WI38 (cell line): ENCODE data around the gene ATXN2.

Experiments
- H3K4me3 ChIP-seq: 2 replicates; pipeline ENCODE4 v1.5.1; 2011; ENCODE audit warnings: low read depth, mild to moderate bottlenecking, control low read depth, low read length
- TF ChIP-seq, protein P1 (sequence below): IDR thresholded peaks from 2 replicates; pipeline ENCODE4 v1.5.1; 2012; ENCODE audit warnings: low read depth, mild to moderate bottlenecking, control low read depth, low read length

The ATXN2 gene

GRCh38 chr12:111457071-111457470, 142.0 kb downstream of the ATXN2 start:
- no peak overlapping the region for H3K4me3 ChIP-seq
- TF ChIP-seq, protein P1, sequence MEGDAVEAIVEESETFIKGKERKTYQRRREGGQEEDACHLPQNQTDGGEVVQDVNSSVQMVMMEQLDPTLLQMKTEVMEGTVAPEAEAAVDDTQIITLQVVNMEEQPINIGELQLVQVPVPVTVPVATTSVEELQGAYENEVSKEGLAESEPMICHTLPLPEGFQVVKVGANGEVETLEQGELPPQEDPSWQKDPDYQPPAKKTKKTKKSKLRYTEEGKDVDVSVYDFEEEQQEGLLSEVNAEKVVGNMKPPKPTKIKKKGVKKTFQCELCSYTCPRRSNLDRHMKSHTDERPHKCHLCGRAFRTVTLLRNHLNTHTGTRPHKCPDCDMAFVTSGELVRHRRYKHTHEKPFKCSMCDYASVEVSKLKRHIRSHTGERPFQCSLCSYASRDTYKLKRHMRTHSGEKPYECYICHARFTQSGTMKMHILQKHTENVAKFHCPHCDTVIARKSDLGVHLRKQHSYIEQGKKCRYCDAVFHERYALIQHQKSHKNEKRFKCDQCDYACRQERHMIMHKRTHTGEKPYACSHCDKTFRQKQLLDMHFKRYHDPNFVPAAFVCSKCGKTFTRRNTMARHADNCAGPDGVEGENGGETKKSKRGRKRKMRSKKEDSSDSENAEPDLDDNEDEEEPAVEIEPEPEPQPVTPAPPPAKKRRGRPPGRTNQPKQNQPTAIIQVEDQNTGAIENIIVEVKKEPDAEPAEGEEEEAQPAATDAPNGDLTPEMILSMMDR = no peak

DNA sequence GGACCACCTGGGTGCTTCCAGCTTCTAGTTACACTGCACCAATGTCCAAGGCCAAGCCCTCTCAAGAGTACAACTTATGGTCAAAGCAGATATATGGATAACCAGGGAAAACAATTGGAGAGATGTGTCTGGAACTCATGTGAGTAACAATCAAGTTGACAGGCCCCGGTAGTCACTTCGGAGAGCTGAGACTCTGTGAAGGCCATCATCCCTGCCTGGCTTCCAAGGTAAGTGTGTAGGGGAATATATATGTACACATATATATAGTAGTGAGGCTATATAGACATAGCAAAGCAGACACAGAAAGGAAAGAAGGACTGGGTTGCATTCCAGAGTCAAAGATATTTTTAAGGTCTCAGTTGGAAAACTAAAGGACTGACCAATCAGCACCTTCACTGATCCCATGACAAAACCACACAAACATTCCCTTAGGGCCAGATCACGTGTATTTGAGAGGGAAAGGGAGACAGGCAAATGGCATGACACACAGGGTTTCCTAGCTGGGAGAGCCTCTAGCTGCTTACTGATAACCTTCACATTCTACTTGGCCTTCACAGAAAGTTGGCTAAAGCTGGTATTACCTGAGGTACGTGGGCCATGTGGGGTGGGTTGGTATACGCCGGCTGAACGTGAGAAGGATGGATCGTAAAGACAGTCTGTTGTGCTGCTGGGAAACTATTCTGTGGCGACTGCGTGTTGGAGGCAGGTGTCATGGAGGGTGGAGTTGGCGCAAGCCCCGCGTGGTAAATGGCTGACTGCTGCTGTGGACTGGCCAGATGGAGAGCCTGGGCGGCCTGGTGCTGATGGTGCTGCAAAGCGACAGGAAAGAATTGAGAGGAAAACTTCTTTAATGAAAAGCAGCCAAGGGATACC, 143.4 kb downstream of the ATXN2 start:
- no peak overlapping the region for H3K4me3 ChIP-seq
- TF ChIP-seq, protein P1 = no peak

DNA sequence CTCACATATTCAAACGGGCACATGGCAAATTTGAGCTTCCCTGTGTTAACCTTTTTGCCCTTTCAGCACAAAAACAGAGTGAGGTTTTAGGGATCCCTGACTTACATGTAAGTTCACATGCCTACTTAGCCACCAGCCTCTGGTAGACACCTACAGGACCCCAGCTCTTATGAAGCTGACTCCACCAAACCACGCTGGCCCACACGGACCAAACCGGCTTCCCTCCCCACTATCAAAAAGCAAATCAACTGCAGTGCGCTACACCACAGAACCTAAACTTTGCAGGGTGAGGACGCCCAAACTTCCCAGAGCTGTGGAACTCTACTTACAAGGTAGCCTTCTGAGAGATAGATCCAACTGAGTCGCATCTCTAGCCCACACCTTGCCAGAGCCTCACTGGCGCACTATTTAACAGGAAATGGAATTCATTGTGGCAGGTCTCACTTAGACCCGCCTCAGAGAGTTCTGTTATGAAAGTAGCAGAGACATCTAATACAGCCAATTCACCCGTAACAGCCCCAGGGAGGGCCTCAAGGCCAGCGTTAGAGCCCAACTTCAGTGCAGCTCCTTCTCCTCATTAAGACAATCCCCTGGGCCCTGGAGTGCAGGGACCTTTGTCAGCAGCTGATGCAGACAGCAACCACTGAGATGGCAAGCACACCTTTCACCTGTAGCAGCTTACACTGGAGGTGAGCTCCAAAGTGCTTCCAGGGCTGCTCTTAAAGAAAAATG, 144.2 kb downstream of the ATXN2 start:
- TF ChIP-seq, protein P1 = no peak
- H3K4me3 ChIP-seq = no peak overlapping the region

DNA sequence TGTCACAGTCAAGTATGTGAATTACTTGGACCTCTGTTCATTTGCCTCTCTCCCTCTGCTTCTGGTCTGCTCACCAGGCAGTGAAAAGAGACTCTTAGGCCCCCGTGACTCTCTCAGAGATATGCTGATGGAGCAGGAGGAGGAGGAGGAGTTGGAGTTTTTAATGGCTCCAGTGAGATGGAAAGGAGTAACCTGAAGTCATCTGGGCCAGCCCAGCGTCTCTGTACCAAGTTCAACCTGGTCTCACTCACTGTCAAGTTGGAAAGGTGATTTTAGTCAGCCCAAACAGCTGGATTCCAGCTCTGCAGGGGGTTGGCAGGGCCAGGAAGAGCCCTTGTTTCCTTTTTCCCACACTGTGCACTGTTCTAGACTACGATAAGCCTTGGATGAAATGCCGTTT, 144.8 kb downstream of the ATXN2 start:
- TF ChIP-seq, protein P1 = no peak
- H3K4me3 ChIP-seq = no peak overlapping the region

GRCh38 chr12:111453071-111453989, 145.8 kb downstream of the ATXN2 start:
- TF ChIP-seq, protein P1 = no peak
- no peak overlapping the region for H3K4me3 ChIP-seq

DNA sequence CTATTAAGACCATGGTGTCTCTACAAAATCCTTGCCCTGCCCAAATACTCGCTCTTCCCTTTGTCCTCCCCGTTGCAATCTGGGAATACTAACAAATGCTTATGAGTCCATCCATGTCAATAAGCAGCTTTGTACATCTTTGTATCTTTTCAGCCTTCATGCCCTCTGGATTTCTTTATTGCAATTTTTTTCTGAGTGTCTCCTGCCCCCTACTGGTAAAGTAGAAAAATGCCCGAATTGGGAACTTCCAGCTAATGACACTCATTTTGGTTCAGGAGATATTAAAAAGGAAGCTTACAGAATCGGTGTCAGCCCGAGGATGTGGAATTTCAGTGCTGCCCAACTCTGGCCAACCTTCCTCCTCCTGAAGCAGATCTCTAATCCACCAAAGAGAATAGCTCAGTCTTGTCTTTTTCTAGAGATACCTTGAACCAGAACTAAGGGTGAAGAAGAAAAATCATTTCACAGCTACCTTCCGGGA, 147.4 kb downstream of the ATXN2 start:
- TF ChIP-seq, protein P1 = peak; percentile 63
- H3K4me3 ChIP-seq = no peak overlapping the region
